Endometrium (tissue), 2 donors: ENCODE results near the gene INPP4B.
"Not testable (repeated sequence)": the region's sequence is repeated elsewhere in the genome, so short reads cannot be mapped to it uniquely, and the experiment has no call there.

ENCODE experiments used
- FAIRE-seq: peaks from 2 replicates; lab custom pipeline; 2012; peaks lifted over from hg19 to GRCh38; lab: Jason Lieb, UNC
- donor health status: control.
- donor health status: control.

The INPP4B gene

DNA sequence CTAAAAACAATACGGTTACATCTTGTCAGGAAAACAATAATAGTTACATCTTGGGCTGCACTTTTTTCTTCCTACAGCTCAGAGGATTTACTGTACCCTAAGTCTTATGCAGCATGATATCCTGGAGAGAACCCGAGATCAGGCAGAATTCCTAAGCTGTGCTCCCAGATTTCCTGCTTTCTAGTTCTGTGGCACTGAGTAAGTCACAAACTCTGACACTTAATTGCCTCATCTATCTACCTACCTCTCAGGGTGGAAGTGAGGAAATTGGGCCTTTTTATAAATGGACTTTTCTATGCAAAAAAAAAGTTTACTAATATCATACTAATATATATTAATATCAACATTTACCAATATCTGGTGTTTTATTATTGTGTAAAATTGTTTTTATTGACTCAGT is 438.5 kb downstream of the INPP4B start:
- no peak for FAIRE-seq

- FAIRE-seq = no peak
Observed at GRCh38 chr4:142406917-142407501, 439.1 kb downstream of the INPP4B start.

DNA sequence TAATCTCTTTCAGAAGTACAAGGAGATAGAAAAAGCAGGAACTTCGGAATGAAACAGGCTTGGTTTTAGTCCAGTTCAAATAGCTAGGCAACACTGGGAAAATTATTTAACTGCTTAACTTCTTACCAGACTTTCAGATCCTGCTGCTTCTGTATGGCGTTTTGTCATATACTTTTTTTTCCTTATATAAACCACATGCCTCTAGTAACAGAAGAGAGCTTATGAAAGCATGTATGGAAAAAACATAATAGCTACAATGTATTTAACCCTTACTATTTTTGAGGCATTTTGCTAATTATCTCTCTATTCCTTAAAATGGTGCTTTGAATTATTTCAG is 439.6 kb downstream of the INPP4B start:
- no peak for FAIRE-seq

DNA sequence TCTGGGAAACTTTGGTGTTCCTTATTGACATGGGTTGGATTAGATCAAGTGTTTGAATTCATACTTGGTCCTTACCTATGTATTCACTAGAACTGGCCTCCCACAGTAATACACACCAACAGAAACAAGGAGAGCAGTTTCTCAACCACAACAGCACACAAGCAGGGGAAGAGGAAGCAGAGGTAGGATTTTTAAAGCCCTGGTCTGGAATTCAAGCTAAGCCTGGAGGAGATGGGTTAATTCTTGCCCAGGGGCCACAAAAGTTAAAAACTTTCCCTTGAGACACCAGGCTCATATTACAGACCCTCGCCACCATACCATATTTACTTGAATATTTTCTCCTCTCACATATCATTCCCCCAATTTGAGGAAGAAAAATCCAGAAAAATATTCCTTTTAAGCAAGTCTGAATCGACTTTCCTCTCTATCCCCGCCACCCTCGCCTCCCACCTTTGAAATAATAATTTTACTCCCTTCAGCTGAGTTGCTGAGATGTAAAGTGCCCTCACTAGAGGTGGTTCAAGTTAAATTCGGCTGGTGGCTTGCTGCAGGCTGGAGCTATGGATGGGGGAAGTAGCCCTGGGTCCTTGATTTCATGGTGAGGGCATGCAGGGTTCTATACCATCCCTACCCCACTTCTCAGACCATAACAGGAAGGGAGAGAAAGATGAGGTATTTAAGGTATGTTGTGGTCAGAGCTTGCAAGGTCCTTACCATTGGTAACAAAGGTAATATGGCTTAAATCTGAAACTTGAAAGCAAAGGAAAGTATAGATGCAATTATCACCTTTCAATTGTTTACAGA is 440.2 kb downstream of the INPP4B start:
- FAIRE-seq = no peak

- FAIRE-seq = no peak
Observed at GRCh38 chr4:142405021-142405694, 440.9 kb downstream of the INPP4B start.

DNA sequence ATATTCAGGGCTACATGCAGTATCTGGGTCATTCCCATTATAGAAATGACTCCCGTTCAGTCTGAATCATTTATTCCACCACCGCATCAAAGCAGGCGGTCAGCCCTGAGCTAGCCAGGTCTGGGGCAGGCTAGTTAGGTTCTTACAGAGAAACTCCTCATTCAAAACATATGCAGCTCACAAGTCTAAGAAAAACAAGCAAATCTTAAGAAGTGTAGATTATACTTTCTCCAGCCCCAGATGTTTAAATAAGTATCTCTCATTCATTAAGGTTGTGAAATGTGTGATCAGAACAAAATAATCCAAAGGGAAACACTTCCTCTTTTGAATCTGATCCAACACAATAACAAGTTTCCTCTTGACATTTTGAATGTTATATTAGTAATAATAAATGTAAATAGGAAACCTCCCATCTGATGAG is 441.9 kb downstream of the INPP4B start:
- peak; percentile 61 for FAIRE-seq

DNA sequence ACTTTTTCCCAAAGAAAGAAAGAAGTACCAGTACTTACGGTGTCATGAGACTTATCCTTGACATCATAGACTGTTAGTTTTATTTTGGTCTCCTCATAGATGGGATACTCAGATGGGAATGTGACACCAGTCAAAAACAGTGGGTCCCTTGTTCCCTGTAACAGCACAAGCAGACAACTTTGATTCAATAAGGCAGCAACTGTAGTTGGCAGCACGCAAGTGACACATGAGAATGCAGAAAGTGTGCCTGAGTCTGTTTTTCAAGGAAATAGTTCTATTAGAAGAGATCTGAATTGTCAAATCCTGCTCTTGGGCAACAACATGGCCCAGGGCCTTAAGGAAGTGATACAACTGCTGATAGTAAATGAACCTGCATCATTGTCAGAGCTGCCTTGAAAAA is 443.2 kb downstream of the INPP4B start:
- no peak for FAIRE-seq

GRCh38 chr4:142402156-142402555 is 443.9 kb downstream of the INPP4B start:
- FAIRE-seq = no peak

DNA sequence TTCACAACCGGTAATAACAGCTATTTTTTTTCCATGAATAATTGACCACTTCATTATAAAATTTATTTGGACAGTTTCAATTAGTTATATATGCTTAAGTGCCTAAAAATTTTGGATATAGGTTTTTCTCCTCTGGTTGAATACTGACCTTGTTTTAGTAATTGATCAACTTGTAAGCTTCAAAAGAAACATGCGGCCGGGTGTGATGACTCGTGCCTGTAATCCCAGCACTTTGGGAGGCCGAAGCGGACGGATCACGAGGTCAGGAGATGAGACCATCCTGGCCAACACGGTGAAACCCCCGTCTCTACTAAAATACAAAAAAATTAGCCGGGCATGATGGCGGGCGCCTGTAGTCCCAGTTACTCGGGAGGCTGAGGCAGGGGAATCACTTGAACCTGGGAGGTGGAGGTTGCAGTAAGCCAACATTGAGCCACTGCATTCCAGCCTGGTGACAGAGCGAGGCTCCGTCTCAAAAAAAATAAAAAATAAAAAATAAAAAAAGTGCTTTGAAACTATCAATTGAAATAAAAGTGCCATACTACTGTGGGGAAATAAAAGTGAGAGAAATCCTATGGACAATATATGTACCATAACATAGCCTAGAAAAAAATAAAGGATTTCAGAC is 448.6 kb downstream of the INPP4B start:
- not testable (repeated sequence) for FAIRE-seq

GRCh38 chr4:142396279-142396678 is 449.8 kb downstream of the INPP4B start:
- FAIRE-seq = no peak

- no peak for FAIRE-seq
Observed at GRCh38 chr4:142393127-142393526, 453.0 kb downstream of the INPP4B start.

- no peak for FAIRE-seq
Observed at GRCh38 chr4:142386856-142387255, 459.2 kb downstream of the INPP4B start.

DNA sequence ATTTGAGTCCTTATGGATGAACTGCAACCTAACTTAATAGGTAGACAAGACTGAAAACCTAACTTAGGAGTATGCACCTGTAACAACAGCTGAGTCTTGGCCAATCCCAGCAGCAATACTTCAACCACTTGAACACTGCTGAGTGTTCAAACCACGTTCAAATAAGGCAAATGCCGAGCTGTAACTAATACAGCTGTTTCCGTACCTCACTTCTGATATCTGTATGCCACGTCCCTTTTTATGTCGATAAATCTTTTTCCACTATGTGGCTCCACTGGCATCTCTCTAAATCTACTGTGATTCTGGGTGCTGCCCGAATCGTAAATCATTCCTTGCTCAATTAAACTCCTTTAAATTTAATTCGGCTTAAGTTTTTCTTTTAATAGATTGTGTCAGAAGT is 459.7 kb downstream of the INPP4B start:
- FAIRE-seq = no peak

GRCh38 chr4:142383800-142384470 is 462.2 kb downstream of the INPP4B start:
- no peak for FAIRE-seq

DNA sequence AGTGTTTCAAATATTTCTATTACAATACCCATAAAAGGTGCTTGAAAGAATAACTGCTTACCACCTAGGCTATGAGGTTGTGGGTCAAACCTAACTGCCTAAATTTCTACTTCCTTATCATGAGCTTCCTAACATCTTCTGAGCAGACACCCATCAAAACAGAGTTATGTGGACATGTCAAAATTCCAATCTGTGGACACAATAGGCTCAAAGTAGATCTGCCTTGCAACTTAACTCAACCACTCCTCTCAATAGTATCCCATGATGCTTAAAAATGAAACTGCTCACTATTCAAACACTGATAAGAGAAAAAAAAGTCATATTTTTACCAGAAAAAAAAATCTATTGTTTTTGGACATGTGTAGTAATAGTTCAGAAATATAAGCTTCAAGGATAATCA is 462.7 kb downstream of the INPP4B start:
- FAIRE-seq = no peak

DNA sequence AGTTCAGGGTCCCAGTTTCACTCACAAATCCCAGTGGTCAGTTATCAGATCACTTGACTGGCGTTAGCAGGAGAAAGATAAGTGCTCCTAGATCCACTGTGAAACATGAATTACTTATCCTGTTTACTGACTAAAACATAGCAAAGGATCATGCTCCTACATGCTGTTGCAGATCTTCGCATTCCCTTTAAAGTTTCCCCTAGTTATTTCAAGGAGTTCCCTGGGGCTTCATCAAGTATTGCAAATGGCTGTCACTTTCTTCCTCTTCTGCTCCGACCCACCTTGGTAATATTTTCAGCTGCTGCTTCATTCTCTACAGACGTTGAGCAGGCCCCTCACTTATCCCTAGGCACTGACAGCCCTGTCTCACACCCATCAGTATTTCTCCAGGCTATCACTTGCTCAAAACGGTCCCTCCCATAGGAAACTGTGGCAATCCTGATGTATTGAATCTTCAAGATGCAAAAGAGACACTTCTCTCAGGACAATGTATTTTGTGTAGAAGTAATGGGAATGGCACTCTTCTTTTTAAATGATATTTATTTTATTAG is 466.0 kb downstream of the INPP4B start:
- no peak for FAIRE-seq

GRCh38 chr4:142379277-142380051 is 466.6 kb downstream of the INPP4B start:
- peak; percentile 81 for FAIRE-seq

- no peak for FAIRE-seq
Observed at GRCh38 chr4:142378179-142378578, 467.9 kb downstream of the INPP4B start.

DNA sequence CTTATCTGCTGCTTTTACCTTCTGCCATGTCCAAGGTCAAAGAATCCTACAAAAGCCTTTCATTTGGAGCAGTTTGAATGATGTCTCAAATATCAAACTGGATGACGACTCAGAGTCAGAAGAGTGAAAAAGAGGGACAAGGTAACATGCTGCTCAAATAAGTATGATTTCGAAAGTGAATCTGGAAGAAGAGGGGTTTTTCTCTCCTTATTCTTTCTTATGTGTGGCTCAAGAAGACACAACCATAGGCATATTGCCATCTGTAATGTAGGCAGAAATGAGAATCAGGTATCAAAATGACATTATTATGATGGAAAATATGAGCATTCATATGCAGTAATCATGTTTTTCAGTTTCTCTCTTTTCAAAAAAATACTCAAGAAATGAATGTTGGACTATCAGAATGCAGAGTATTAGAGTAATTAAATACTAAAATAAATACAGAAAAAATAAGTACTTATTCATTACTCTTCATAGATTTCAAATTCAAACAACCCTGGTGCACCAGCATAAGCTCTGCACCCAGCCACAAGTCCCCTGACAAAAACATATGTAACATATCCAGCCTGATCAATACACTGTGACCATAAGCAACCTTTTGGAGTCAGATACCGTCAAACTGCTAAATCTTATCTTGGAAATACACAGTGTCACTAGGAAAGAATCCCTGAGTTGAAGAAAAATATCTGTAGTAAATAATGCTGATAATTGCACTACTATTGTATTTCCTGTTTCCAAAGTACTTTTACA is 468.6 kb downstream of the INPP4B start:
- no peak for FAIRE-seq

- FAIRE-seq = no peak
Observed at GRCh38 chr4:142376204-142376603, 469.9 kb downstream of the INPP4B start.

GRCh38 chr4:142373610-142374009 is 472.5 kb downstream of the INPP4B start:
- FAIRE-seq = peak; percentile 80
